AG08395 (cell line): Measurements from ENCODE around the gene DPP8.
"Not testable (repeated sequence)": the region's sequence is repeated elsewhere in the genome, so short reads cannot be mapped to it uniquely, and the experiment has no call there.

Experiments used
- DNase-seq: peaks from one replicate; pipeline ENCODE4 v3.0.0; 2012; ENCODE audit warnings: mixed read lengths, low spot score

The DPP8 gene

GRCh38 chr15:65402961-65403360 is 114.5 kb downstream of the DPP8 start:
- no peak for DNase-seq

DNA sequence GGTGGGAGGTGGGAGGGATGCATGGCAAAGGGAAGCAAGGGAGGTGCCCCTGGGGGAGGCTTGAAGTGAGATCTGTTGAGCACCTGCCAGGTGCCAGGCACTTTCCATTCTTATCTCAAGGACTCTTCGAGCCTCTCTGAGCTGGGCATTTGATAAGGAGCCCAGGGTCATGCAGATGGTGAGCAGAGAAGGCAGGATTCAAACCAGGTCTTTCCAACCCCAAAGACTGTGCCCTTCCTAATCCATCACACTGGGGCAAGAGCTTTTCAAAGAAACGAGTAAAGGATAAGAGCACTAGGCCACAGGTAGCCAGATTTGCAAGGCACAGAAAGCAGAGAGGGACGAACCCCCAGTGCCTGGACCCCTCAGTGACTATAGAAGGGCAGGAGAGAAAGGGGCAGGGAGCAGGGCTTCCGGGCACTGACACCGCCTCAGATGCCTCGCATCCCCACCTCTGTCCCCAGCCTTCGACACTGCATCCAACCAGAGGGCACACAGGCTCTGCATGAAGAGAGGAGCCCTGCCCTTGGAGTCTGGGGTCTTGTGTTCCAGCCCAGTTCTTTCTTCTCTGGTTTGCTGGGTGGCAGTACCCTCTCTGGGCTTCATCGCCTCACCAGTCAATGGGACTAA is 115.8 kb downstream of the DPP8 start:
- DNase-seq: no peak

- peak; percentile 93 for DNase-seq
Observed at GRCh38 chr15:65400760-65401610, 116.5 kb downstream of the DPP8 start.

- DNase-seq: no peak
Observed at GRCh38 chr15:65399997-65400396, 117.5 kb downstream of the DPP8 start.

DNA sequence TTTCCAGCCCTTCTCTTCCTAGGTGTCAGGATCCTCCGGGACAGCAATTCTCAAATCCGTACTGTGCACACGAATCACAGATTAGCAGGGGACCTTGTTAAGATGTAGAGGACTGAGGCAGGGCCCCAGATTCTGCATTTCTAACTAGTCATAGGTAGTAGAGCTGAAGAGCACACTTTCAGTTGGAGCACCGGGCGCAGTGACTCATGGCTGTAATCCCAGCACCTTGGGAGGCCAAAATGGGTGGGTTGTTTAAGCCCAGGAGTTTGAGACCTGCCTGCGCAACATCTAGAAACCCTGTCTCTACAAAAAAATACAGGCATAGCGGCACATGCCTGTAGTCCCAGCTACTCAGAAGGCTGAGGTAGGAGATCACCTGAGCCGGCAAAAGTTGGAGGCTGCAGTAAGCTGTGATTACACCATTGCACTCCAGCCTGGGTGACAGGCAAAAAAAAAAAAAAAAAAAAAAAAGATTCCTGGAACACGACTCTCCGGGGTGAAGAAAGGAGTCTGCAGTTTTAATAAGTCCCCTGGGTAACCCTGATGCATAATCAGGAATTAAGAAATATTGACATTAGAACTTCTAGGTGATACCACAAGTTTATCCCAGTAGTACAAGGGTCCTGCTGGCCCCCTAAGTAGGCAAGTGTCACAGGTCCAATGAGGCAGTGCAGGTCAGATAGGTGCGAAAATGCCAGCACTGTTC is 118.3 kb downstream of the DPP8 start:
- DNase-seq: no peak

DNA sequence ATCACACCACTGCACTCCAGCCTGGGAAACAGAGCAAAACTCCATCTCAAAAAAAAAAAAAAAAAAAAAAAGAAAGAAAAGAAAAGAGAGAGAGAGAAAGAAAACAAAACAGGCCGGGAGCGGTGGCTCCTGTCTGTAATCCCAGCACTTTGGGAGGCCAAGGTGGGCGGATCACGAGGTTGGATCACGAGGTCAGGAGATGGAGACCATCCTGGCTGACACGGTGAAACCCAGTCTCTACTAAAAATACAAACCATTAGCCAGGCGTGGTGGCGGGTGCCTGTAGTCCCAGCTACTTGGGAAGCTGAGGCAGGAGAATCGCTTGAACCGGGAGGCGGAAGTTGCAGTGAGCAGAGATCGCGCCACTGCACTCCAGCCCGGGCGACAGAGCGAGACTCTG is 119.0 kb downstream of the DPP8 start:
- DNase-seq: not testable (repeated sequence)

GRCh38 chr15:65396965-65397317 is 120.5 kb downstream of the DPP8 start:
- DNase-seq: no peak

DNA sequence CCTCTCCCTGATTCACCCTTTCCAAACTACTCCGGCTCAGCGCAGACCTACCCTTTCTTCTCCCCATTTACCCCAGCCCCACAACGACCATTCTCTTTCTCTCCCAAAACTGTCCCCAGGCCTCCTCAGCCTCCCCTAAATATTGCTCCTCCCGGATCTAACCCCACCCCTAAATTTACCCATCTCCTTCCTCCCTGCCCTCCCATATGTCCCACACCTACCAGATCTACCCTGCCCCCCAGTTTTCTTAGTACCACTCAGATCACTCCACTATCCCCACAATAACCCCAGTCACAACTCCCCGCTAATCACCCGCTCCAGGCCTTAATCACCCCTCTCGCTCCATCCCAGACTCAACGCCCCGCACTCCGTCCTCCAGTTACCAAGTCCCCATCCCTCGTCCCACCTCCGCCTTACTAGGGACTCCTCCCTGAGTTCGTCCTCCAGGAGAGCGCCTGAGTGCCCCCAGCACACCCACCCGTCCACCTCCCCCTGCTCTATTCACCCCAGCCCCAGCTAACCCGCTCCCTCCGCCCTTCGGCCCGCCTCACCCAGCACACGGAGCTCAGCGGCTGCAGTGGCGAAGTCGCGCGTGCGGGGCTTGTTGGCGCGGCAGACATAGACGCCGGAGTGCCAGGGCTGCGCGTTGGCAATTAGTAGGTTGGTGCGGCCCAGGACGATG is 121.1 kb downstream of the DPP8 start:
- DNase-seq: no peak

- DNase-seq: no peak
Observed at GRCh38 chr15:65395567-65396202, 121.8 kb downstream of the DPP8 start.

- no peak for DNase-seq
Observed at GRCh38 chr15:65394936-65395335, 122.6 kb downstream of the DPP8 start.

GRCh38 chr15:65394280-65394789 is 123.2 kb downstream of the DPP8 start:
- DNase-seq: no peak

DNA sequence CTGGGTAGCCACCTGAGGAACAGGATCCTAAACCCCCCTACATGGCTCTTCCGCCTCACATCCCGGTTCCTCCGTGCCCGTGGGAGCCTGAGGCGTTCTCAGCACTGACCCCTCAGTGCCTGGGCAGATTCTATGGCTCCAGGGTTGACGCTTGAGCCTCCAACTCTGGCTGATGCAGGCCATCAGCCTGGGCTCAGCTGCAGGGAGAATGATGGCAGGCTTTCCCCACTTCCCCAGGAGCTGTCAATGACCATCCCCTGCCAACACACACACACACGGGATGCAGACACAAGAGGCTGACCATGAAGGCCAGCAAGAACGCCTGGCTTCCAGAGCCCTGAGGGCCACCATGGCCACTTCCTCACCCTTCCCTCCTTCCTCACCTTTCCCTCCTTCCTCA is 123.9 kb downstream of the DPP8 start:
- no peak for DNase-seq

- DNase-seq: no peak
Observed at GRCh38 chr15:65393091-65393490, 124.4 kb downstream of the DPP8 start.
